HL-60 (cell line): ENCODE results near the gene HACD4.

ENCODE experiments used
- GABPA ChIP-seq: IDR thresholded peaks from 2 replicates; pipeline ENCODE4 v1.6.1; 2012; ENCODE audit warnings: low read depth
- POLR2AphosphoS5 ChIP-seq: IDR thresholded peaks from 2 replicates; pipeline ENCODE4 v1.6.1; 2012; ENCODE audit warnings: low read depth
- TF ChIP-seq, protein P1 (sequence below): IDR thresholded peaks from one replicate; pipeline ENCODE4 v1.5.1; 2011; ENCODE audit warnings: low read length, control low read depth, inconsistent platforms; ENCODE audit not compliant: insufficient read depth

- TF ChIP-seq, protein P1, sequence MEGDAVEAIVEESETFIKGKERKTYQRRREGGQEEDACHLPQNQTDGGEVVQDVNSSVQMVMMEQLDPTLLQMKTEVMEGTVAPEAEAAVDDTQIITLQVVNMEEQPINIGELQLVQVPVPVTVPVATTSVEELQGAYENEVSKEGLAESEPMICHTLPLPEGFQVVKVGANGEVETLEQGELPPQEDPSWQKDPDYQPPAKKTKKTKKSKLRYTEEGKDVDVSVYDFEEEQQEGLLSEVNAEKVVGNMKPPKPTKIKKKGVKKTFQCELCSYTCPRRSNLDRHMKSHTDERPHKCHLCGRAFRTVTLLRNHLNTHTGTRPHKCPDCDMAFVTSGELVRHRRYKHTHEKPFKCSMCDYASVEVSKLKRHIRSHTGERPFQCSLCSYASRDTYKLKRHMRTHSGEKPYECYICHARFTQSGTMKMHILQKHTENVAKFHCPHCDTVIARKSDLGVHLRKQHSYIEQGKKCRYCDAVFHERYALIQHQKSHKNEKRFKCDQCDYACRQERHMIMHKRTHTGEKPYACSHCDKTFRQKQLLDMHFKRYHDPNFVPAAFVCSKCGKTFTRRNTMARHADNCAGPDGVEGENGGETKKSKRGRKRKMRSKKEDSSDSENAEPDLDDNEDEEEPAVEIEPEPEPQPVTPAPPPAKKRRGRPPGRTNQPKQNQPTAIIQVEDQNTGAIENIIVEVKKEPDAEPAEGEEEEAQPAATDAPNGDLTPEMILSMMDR = no peak
- TF ChIP-seq POLR2AphosphoS5 = no peak
- no peak for TF ChIP-seq GABPA
Observed at GRCh38 chr9:20978249-20978648, 53.2 kb downstream of the HACD4 start.
